ENCODE data around the gene BCLAF3. TPM values are rescaled to one million over a fixed set of nuclear protein-coding genes. Genes with fewer than 3 reads are reported as not detected.

The BCLAF3 gene
- total RNA-seq (2022; extraction: Qiagen RNA extraction; ENCODE audit: low read depth), result 2.2 to 4.9 TPM (median 3.5 TPM) in 5 replicates

DNA sequence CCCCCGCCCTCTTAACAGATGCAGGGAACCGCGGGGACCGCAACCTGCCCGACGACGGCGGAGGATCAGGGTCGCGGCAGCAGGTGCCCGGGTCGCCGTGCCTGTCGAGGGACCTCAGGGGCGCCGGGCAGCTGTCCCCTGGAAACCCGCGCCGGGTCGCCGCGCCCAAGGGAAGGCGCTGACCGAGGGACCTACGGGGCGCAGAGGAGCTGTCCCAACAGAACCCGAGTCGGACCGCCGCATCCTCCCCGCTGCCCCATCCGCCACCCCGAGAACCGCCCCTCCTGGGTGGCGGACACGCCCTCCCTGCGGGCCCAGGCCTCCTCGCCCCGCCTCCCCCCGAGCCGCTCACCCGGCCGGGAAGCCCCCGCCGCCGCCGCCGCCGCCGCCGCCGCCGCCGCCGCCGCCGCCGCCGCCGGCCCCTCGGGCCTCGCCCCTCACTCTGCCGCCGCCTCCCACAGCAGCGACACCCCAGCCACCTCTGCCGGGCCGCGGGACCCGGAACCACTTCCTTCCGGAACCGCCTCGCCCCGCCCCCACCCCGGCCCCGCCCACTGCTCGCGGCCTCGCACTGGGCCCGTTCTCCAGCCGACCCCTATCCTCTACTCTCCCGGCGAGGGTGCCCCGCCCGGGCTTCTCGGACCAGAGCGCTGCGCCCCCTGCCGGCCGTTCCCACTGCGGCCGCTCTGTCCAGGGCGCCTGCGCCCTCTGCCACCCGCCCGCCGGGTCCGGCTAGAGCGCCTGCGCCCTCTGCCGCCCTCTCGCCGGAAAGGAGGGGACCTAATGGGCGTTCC lies at the start of gene BCLAF3:
Gene BCLAF3 (minus strand): TSS at position 506 of the 794 bp plus-strand sequence. CDS start 20,797 bp downstream, outside the sequence.

Other genes with a start within 250 kb of the BCLAF3 start
- gene SH3KBP1, start 103.5 kb downstream of the BCLAF3 start, total RNA-seq (2022; extraction: Qiagen RNA extraction; ENCODE audit: low read depth), result 67.9 to 113 TPM (median 73.7 TPM) in 5 replicates
- gene MAP7D2, start 125.8 kb upstream of the BCLAF3 start, total RNA-seq (2022; extraction: Qiagen RNA extraction; ENCODE audit: low read depth), result 5.2 to 6.3 TPM (median 5.7 TPM) in 5 replicates
- 72.4 to 138 TPM (median 97.7 TPM) in 5 replicates for gene EIF1AX, start 150.8 kb upstream of the BCLAF3 start, total RNA-seq (2022; extraction: Qiagen RNA extraction; ENCODE audit: low read depth)

Data from A549 treated with ZK216348 at 1 μM for 4 hours (cell line).